ENCODE results near the gene GYPB.
"Not testable (repeated sequence)": the region's sequence is repeated elsewhere in the genome, so short reads cannot be mapped to it uniquely, and the experiment has no call there.

Gene GYPB

GRCh38 chr4:143961075-143961474 lies 58.1 kb downstream of the GYPB start (continued):
- TF ChIP-seq POU6F1 (CRISPR knock-in tag; IDR thresholded peaks at IDR 0.05; ENCODE audit: borderline replicate concordance, low read depth) (no peak), ESRRG (CRISPR knock-in tag; IDR thresholded peaks at IDR 0.05) (no peak), CSDC2 (CRISPR knock-in tag; IDR thresholded peaks at IDR 0.05) (no peak), ZC3H10 (CRISPR knock-in tag; IDR thresholded peaks at IDR 0.05) (no peak)
- TF ChIP-seq, protein P1, sequence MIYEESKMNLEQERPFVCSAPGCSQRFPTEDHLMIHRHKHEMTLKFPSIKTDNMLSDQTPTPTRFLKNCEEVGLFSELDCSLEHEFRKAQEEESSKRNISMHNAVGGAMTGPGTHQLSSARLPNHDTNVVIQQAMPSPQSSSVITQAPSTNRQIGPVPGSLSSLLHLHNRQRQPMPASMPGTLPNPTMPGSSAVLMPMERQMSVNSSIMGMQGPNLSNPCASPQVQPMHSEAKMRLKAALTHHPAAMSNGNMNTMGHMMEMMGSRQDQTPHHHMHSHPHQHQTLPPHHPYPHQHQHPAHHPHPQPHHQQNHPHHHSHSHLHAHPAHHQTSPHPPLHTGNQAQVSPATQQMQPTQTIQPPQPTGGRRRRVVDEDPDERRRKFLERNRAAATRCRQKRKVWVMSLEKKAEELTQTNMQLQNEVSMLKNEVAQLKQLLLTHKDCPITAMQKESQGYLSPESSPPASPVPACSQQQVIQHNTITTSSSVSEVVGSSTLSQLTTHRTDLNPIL (CRISPR knock-in tag; IDR thresholded peaks at IDR 0.05; ENCODE audit: low read depth): no peak

- ATAC-seq: not testable (repeated sequence)
These were observed 63.9 kb downstream of the GYPB start for GRCh38 chr4:143955306-143955705.

DNA sequence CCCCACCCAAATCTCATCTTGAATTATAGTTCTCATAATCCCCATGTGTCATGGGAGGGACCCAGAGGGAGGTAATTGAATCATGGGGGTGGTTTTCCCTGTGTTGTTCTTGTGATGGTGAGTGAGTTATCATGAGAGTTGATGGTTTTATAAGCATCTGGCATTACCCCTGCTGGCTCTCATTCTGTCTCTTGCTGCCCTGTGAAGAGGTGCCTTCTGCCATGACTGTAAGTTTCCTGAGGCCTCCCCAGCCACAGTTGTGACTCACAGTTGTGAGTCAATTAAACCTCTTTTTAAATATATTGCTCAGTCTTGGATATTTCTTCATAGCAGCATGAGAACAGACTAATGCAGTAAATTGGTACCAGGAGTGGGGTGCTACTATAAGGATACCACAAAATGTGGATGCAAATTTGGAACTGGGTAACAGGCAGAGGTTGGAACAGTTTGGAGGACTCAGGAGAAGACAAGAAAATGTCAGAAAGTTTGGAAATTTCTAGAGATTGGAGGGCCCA lies 67.7 kb downstream of the GYPB start:
- ATAC-seq: not testable (repeated sequence)

- ATAC-seq: not testable (repeated sequence)
These were observed 68.2 kb downstream of the GYPB start for GRCh38 chr4:143950967-143951366.

DNA sequence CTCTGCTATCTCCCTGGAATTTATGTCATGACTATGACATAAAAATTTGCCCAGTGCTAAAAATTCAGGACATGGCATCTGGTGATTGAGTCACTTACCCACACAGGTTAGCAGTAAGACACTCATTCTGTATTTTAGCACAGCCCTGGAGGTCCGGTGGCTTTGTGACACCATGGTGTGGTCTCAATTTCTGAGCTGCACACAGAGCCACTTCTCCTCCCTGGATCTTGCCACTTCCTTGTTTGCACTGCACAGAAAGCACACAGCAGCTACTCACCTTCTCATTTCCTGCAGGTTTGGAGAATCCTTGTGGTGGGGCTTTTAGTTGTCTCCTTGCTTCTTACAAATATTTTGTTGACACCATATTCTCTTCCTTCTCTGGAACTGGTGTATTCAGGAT lies 69.0 kb downstream of the GYPB start:
- not testable (repeated sequence) for ATAC-seq

DNA sequence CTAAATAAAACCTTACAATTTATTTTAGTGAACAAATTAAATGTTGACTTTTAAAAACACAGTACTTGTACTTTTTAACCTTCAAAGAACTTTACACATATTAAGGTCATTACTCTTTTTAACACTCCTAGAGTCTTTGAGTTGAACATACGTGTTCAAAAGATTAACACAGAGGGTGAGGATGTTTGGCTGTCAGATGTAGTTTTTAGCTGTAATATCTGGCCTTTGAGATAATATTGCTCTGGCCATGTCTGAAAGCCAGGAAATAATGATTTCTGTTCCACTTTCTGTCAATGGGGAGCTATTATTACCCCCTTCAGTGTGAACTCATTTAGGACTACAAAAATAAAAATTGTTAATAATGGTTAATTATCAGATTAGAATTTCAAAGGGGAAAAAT lies 71.7 kb downstream of the GYPB start:
- not testable (repeated sequence) for ATAC-seq

All from SK-N-SH treated with all-trans-retinoic acid at 6 μM for 48 hours (cell line).